Measurements from ENCODE around the gene UBAP2L. TPM values are rescaled to one million over a fixed set of nuclear protein-coding genes. Genes with fewer than 3 reads are reported as not detected.

UBAP2L gene
- total and polyA plus RNA-seq, 9 of the 15 experiments (the other 6 are each of a cell fraction or from before 2014, with no cell fraction given), result 75.0 to 245 (median 119) TPM

DNA sequence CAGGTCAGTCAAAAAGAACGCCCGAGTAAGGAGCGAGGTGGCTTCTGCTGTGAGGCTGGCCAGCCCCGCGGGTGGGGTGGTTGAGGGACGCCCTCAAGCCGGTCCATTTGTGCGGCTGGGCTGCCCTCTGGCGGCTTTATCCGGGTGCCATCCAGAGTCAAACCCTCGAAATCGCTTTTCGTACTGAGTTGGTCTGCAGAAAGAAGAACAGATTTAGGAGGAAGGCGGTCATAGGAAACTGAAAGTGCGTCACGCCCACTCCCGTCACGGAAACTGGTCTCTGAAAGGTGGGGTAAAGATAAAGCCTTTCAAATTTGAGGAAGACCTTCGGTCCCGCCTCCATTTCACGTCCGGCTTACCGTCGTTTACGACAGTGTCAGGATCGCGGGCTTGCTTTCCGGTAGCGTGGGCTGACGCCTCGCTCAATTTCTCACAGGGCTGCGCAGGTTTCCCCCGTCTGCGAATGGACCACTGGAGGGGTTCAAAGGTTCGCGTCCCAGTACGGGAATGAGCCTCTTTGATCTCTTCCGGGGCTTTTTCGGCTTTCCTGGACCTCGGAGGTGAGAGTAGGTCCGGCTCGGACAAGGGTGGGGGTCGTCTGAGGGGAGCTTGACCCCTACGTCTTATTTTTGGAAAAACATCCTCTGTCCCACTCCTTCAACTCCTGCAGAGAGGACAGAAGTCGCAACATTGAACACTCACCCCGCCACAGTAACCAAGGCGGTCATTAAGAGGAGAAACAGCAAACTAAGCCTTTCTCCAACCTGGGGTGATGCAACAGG, 51.7 kb downstream of the UBAP2L start, which contains the start of gene HAX1 (continued):
- TF ChIP-seq, protein P1, sequence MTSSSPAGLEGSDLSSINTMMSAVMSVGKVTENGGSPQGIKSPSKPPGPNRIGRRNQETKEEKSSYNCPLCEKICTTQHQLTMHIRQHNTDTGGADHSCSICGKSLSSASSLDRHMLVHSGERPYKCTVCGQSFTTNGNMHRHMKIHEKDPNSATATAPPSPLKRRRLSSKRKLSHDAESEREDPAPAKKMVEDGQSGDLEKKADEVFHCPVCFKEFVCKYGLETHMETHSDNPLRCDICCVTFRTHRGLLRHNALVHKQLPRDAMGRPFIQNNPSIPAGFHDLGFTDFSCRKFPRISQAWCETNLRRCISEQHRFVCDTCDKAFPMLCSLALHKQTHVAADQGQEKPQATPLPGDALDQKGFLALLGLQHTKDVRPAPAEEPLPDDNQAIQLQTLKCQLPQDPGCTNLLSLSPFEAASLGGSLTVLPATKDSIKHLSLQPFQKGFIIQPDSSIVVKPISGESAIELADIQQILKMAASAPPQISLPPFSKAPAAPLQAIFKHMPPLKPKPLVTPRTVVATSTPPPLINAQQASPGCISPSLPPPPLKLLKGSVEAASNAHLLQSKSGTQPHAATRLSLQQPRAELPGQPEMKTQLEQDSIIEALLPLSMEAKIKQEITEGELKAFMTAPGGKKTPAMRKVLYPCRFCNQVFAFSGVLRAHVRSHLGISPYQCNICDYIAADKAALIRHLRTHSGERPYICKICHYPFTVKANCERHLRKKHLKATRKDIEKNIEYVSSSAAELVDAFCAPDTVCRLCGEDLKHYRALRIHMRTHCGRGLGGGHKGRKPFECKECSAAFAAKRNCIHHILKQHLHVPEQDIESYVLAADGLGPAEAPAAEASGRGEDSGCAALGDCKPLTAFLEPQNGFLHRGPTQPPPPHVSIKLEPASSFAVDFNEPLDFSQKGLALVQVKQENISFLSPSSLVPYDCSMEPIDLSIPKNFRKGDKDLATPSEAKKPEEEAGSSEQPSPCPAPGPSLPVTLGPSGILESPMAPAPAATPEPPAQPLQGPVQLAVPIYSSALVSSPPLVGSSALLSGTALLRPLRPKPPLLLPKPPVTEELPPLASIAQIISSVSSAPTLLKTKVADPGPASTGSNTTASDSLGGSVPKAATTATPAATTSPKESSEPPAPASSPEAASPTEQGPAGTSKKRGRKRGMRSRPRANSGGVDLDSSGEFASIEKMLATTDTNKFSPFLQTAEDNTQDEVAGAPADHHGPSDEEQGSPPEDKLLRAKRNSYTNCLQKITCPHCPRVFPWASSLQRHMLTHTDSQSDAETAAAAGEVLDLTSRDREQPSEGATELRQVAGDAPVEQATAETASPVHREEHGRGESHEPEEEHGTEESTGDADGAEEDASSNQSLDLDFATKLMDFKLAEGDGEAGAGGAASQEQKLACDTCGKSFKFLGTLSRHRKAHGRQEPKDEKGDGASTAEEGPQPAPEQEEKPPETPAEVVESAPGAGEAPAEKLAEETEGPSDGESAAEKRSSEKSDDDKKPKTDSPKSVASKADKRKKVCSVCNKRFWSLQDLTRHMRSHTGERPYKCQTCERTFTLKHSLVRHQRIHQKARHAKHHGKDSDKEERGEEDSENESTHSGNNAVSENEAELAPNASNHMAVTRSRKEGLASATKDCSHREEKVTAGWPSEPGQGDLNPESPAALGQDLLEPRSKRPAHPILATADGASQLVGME (CRISPR knock-in tag; IDR thresholded peaks at IDR 0.05), result peak; percentile 76
- TF ChIP-seq GATA2 (CRISPR knock-in tag; IDR thresholded peaks at IDR 0.05), result no peak
- TF ChIP-seq TSC22D4 (tag; IDR thresholded peaks at IDR 0.05), result no peak
- TF ChIP-seq, protein P2, sequence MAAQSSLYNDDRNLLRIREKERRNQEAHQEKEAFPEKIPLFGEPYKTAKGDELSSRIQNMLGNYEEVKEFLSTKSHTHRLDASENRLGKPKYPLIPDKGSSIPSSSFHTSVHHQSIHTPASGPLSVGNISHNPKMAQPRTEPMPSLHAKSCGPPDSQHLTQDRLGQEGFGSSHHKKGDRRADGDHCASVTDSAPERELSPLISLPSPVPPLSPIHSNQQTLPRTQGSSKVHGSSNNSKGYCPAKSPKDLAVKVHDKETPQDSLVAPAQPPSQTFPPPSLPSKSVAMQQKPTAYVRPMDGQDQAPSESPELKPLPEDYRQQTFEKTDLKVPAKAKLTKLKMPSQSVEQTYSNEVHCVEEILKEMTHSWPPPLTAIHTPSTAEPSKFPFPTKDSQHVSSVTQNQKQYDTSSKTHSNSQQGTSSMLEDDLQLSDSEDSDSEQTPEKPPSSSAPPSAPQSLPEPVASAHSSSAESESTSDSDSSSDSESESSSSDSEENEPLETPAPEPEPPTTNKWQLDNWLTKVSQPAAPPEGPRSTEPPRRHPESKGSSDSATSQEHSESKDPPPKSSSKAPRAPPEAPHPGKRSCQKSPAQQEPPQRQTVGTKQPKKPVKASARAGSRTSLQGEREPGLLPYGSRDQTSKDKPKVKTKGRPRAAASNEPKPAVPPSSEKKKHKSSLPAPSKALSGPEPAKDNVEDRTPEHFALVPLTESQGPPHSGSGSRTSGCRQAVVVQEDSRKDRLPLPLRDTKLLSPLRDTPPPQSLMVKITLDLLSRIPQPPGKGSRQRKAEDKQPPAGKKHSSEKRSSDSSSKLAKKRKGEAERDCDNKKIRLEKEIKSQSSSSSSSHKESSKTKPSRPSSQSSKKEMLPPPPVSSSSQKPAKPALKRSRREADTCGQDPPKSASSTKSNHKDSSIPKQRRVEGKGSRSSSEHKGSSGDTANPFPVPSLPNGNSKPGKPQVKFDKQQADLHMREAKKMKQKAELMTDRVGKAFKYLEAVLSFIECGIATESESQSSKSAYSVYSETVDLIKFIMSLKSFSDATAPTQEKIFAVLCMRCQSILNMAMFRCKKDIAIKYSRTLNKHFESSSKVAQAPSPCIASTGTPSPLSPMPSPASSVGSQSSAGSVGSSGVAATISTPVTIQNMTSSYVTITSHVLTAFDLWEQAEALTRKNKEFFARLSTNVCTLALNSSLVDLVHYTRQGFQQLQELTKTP (IDR thresholded peaks at IDR 0.05; ENCODE audit: low read depth in 1 of 2, partially characterized antibody in 2 of 2), result peak in 1 of 2 experiments; percentile 78
- peak; percentile 54 for TF ChIP-seq CCNT2 (IDR thresholded peaks at IDR 0.05; ENCODE audit: borderline replicate concordance, extremely low read depth, insufficient read length, low read depth, low read length)
- TF ChIP-seq GABPB2 (CRISPR knock-in tag; conservative IDR thresholded peaks at IDR 0.05), result no peak
- TF ChIP-seq TAF7 (tag; IDR thresholded peaks at IDR 0.05), result peak; percentile 61; the same call in 1 of the 2 replicates
- TF ChIP-seq, protein P3, sequence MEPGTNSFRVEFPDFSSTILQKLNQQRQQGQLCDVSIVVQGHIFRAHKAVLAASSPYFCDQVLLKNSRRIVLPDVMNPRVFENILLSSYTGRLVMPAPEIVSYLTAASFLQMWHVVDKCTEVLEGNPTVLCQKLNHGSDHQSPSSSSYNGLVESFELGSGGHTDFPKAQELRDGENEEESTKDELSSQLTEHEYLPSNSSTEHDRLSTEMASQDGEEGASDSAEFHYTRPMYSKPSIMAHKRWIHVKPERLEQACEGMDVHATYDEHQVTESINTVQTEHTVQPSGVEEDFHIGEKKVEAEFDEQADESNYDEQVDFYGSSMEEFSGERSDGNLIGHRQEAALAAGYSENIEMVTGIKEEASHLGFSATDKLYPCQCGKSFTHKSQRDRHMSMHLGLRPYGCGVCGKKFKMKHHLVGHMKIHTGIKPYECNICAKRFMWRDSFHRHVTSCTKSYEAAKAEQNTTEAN (CRISPR knock-in tag; IDR thresholded peaks at IDR 0.05), result no peak
- no peak for TF ChIP-seq ZNF174 (CRISPR knock-in tag; IDR thresholded peaks at IDR 0.05)
- peak; percentile 58; the same call in 1 of the 2 replicates for TF ChIP-seq ZBTB17 (CRISPR knock-in tag; IDR thresholded peaks at IDR 0.05)
- TF ChIP-seq NR1H2 (CRISPR knock-in tag; IDR thresholded peaks at IDR 0.05), result no peak
- TF ChIP-seq, protein P4, sequence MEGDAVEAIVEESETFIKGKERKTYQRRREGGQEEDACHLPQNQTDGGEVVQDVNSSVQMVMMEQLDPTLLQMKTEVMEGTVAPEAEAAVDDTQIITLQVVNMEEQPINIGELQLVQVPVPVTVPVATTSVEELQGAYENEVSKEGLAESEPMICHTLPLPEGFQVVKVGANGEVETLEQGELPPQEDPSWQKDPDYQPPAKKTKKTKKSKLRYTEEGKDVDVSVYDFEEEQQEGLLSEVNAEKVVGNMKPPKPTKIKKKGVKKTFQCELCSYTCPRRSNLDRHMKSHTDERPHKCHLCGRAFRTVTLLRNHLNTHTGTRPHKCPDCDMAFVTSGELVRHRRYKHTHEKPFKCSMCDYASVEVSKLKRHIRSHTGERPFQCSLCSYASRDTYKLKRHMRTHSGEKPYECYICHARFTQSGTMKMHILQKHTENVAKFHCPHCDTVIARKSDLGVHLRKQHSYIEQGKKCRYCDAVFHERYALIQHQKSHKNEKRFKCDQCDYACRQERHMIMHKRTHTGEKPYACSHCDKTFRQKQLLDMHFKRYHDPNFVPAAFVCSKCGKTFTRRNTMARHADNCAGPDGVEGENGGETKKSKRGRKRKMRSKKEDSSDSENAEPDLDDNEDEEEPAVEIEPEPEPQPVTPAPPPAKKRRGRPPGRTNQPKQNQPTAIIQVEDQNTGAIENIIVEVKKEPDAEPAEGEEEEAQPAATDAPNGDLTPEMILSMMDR (IDR thresholded peaks at IDR 0.05 in 2 of 3, conservative IDR thresholded peaks at IDR 0.05 in 1 of 3; ENCODE audit: insufficient read depth in 2 of 3, low read depth in 1 of 3, low read length in 3 of 3), result peak; percentile 85 to 97 (median 93)
